GM19328 (cell line): ENCODE measurements around the gene SEC14L6.
A peak's percentile ranks its signal among the peaks of the same experiment; 100 is the strongest.
"Not testable (repeated sequence)": the region's sequence is repeated elsewhere in the genome, so short reads cannot be mapped to it uniquely, and the experiment has no call there.

Source experiments
- ATAC-seq: cut with Tn5 transposase; IDR thresholded peaks from one replicate; pipeline ENCODE4 v1.9.1; 2021; ENCODE audit warnings: mild to moderate bottlenecking, moderate library complexity; ENCODE audit not compliant: unreplicated experiment

Gene SEC14L6

DNA sequence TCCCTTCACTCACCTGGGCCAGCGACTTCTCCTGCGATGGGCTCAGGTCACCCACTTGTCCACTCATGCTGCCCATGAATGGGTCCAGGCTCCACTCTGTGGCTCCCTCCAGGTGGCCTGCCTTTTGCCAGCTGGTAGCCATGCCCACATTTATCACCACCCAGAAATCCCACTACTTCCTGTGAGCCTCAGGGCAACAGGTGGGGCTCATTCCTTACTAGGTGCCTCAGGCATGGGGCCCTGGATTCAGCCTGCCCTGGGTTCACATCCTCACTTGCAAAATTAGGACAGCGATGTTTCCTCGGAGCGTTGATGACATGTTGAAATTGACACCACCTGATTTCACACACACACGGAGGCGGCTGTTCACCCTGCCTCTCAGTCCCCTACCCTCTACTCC, at the start of gene SEC14L6:
TSS of gene SEC14L6 (minus strand) at position 126 of the 400 bp plus-strand sequence. CDS start at position 67, 59 bp downstream.
- no peak for ATAC-seq

DNA sequence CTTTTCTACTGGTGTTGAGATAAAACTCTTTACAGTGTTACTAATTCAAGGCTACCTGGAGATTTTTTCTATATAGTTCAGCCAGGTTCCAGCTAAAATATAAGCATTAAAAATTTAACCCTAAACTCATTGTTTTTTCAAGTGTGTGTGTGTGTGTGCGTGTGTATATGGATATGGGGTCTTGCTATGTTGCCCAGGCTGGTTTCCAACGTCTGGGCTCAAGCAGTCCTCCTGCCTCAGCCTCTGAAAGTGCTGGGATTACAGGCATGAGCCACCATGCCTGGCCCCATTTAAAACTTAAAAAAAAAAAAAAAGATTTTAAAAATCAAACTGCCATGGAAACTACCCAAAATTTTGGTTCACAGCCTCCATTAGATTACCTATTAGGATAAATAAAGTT, 49.7 kb upstream of the SEC14L6 start:
- ATAC-seq = no peak

DNA sequence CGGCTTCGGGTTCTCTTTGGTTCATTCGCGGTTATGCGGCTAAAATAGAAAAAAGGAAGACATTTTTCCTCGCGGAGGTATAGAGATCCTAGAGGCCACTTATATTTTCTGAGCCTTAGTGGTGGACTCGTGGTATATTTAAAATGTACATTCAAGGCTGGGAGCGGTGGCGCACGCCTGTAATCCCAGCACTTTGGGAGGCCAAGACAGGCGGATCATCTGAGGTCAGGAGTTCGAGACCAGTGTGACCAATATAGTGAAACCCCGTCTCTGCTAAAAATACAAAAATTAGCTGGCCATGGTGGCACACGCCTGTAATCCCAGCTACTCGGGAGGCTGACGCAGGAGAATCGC, 45.8 kb upstream of the SEC14L6 start:
- ATAC-seq = not testable (repeated sequence)

DNA sequence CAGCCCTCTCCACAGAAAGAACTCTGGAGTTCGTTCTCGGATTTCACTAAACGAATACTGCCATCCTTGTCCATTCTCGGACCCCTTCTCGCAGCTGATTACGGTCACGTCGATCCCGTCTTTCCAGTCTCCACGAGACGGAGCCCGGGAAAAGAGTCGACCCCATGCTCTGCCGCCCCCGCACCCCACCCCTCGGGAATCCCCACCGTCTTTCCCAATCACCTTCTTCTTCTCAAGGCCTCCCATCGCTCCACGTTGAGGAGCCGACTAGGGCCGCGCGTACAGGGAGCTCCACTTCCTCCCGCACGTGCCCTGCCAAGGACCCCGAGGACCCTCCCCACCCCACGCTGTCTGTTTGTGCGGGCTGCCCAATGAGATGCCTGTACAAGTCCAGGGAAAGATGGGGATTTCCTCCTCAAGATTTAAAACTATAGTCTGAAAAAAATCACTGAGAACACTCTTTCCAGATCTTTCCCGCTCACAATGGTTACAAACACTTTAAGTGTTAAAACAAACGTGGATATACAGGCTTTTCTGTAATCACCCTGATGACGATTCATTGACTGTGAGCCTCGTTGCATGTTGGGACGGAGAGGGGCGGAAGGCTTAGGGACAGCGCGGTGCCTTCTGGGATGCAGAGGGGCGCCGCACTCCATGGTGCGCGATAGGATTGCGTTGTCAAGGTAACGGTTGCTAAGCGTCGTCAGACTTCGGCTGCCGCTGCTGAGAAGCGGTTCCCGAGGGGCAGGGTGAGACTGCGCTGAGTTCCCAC, 45.2 kb upstream of the SEC14L6 start, which contains the start of gene PES1:
TSS of gene PES1 (minus strand) at position 323 of the 772 bp plus-strand sequence. CDS start at position 246, 77 bp downstream.
- peak; percentile 98 for ATAC-seq

DNA sequence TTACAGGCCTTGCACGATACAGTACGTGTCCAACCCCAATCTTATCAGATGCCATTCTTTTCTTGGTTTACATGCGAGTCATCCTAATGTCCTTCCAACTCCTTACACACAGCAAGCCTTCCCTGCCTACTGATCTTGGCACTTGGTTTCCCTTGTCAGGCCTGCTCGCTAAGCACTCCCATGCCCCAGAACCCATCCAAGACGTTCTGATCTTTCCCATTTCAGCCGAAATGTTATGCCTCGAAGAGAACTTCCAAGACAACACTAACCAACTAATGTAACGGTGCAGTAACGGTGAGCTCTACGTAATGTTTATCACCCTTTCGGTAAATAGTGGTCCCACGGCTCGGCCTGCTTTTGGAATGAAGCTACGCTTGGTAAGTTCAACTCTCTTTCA, 44.6 kb upstream of the SEC14L6 start:
- ATAC-seq = no peak

GRCh38 chr22:30586414-30586813, 39.9 kb upstream of the SEC14L6 start:
- no peak for ATAC-seq

DNA sequence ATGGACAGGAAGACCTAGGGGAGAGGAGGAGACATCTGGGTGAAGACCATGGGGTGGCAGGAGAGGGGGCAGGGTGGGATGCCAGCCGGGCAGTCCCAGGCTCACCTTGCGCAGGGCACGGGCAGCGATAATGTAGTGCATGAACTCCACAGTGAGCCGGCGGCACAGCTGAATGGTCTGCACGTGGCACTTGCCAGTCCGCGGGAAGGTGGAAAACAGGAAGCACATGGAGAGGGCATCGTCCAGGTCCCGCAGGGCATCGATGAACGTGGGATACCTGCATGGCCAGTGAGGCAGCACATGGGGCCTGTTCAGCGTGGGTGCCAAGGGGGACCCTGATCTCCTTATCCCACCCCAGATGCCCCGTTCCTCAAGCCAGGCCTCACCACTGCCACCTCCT, 37.9 kb upstream of the SEC14L6 start:
- no peak for ATAC-seq

GRCh38 chr22:30582788-30583545, 36.4 kb upstream of the SEC14L6 start:
- no peak for ATAC-seq

GRCh38 chr22:30582051-30582450, 35.5 kb upstream of the SEC14L6 start:
- no peak for ATAC-seq

- ATAC-seq = no peak
Measured at GRCh38 chr22:30580896-30581295, 34.4 kb upstream of the SEC14L6 start.

DNA sequence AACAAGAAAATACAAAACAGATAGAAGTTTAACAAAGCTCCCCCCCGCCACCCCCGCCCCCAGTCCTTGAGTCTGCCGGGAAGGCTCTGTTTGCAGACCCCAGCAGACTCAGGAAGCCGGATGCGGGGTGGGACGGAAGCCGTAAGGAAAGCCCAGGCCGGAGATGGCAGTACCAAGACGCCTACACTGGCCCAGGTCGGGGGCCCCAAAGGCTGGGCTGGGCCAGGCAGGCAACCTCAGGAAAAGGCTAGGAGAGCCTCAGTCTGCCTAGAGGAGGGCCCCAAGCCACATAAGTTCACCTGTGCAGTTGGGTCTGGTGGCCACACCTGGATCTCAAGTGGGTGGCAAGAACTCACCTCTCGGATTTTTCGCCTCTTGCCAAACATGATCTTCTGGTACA, 31.9 kb upstream of the SEC14L6 start:
- ATAC-seq = no peak

- no peak for ATAC-seq
Measured at GRCh38 chr22:30575859-30576258, 29.3 kb upstream of the SEC14L6 start.

DNA sequence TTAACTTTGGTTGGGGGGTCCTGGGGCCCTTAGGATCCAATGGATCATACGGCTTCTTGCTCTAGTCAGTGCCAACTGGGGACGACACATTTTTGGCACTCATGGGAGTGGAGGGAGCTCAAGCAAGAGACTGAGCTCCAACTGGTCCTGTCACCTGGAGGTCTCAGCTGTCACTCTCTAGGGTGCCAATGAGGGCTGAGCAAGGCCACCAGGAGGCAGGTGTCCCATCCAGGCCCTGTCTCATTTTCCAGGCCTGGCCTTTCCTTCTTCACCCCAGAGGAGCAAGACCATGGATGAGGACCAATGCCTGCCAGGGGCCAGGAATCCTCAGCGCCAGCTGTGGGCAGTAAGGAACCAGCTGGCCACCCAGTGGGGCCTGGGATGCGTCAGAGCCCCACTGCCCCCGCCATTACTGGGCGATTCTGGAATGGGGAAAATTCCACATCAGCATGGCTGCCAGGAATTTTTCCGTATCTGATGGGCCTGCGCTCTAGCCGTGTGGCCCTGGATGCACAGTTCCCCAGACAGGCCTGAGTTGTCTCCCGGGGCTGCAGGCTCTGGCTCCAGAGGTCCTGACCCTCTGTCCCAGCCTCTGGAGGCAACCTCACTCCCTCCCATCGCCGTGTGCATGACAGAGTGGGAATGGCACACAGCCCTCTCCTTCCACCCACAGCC, 28.6 kb upstream of the SEC14L6 start:
- no peak for ATAC-seq

DNA sequence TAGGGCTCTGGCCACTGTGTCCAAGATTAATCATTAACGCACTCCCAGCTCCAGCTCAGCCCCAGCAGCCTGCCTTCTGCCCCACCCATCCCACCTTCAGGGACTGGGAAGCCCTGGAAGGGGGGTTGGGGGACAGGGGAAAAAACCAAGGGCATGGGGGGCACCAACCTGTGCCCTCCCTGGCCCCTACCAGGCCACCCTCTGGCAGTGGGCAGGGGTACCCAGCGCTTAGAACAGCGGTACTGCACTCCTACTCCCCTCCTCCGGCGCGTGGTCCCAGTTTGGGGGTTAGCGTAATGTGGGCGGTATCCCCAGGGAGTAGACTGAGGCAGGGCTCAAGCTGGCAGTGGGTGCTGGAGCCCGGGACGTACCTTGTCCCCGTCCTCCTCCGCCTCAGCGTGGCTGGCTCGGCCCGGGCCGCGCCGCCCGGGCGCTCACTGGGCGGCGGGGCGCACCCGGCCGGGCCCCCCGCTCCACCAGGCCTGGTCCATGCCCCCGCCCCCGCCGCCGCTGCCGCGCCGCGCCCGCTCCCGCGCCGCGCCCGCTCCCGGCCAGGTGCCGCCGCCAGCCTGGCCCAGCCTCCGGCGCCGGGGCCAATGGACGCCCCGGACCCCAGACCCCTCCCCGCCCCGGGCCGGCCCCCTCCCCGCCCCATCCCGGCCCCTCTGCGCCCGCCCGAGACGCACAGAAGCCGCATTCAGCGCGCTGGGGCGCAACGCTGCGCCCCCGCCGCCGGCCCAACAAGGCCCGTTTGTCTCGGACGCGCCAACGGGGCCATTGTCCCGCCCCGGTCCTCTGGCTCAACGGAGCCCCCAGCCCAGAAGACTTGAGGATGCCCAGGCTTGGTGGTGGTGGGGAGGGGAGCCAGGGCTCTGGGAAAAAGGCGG, 27.8 kb upstream of the SEC14L6 start, which contains the start of gene GAL3ST1:
TSS of gene GAL3ST1 (minus strand) at position 571 of the 887 bp plus-strand sequence. CDS start 17,273 bp downstream, outside the sequence.
- ATAC-seq = no peak

GRCh38 chr22:30573594-30574094, 27.1 kb upstream of the SEC14L6 start:
- no peak for ATAC-seq

- ATAC-seq = no peak
Measured at GRCh38 chr22:30572840-30573593, 26.5 kb upstream of the SEC14L6 start.

DNA sequence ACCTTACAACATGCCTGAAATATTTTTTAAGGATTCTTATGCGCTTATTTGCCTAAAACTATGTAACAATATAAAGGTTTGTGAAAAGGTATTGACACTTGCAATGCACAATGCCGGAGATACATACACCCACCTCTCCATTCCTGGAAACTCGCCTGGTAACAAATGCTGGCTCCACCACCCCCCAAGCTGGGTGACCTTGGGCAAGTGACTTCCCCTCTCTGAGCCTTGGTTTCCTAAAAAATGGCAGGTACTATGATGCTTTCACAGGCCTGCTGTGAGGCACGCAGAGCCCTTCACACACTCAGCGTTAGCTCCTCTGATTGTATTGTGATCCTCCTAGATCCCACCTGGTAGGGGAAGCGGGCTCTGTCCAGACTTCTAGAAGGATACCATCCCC, 25.7 kb upstream of the SEC14L6 start:
- no peak for ATAC-seq

DNA sequence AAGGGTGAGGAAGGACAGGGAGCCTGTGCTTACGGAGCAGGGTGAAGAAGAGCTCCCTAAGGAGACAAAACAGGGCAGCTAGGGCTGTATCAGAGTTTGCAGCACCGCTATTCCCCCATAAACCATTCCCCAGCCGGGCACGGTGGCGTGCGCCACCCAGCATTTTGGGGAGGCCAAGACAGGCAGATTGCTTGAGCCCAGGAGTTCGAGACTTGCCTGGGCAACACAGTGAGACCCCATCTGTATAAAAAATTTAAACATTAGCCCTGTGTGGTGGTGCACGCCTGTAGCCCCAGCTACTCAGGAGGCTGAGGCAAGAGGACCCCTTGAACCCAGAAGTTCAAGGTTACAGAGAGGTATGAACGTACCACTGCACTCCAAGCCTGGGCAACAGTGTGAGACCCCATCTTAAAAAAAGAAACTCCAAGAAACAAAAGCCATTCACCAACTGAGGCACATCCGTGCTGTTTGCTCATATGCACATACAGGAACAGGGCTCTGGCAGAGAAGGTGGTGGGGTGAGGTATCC, 23.2 kb upstream of the SEC14L6 start:
- ATAC-seq = no peak

DNA sequence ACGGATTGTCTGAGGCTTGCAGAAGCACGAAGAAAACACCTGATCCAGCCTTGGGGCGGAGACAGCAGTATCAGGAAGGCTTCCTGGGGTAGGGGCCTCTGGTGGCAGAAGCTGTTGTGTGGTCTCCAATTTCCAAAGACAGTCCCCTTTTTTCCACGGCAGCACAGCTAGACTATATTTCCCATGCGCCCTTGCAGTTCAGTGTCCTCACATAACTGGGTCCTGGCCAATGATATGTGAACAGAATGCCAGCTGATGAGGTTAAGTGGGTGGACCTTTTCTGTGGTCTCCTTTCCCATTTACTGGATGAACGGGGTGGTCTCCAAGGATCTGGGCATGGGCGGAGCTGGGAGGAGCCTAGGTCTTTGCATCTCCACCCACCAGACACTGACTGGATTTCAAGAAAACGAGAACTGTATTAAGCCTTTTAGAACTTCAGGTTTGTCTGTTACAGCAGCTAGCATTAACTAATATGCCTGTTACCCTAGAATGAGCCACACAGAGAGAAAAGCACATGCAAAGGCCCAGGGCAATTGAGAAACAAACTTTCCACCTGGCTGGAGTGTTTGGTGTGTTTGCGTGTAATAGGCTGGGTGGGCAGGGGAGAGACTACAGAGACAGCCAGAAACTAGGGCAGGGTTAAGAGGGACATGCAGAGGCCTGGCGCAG, 21.7 kb upstream of the SEC14L6 start:
- no peak for ATAC-seq
